Nucleus accumbens (tissue), 56 donors: Measurements from ENCODE around the gene CYBA.

ENCODE experiments used
- DNase-seq, 56 donors: peaks; one replicate each; lab custom pipeline; 2025; lab: John Stamatoyannopoulos, UW

CYBA gene

DNA sequence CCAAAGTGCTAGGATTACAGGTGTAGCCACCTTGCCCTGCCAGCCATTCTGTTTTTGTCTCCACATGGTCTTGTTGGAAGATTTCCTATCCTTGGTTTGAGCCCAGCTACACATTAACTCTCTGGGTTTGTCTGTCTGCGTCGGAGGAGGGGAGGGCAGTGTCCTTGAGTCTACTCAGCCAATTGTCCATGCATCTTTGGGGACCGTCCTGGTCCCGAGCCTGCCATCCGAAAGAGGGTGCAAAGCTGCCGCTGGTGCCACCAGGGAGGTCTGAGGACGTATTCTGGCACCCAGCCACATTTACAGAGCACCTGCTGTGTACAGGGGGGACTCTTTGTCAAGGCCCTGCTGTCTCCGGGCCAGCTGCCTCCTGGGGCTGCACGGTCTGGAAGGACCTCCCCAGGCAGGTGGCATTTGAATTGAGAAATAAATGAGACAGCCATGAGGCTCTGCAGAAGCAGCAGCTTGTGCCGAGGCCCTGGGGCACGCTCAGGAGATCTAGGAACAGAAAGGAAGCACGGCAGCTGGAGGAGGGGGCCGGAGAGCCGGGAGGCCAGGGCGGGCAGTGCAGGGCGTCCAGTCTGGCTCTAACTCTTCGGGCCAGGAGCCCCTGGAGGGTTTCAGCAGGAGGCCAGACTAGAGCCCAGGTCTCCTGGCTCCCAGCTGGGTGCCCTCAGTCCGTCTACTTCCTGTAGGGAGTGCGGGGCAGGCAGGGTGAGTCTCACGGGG, 1.5 kb downstream of the CYBA start:
- DNase-seq, result no peak

DNA sequence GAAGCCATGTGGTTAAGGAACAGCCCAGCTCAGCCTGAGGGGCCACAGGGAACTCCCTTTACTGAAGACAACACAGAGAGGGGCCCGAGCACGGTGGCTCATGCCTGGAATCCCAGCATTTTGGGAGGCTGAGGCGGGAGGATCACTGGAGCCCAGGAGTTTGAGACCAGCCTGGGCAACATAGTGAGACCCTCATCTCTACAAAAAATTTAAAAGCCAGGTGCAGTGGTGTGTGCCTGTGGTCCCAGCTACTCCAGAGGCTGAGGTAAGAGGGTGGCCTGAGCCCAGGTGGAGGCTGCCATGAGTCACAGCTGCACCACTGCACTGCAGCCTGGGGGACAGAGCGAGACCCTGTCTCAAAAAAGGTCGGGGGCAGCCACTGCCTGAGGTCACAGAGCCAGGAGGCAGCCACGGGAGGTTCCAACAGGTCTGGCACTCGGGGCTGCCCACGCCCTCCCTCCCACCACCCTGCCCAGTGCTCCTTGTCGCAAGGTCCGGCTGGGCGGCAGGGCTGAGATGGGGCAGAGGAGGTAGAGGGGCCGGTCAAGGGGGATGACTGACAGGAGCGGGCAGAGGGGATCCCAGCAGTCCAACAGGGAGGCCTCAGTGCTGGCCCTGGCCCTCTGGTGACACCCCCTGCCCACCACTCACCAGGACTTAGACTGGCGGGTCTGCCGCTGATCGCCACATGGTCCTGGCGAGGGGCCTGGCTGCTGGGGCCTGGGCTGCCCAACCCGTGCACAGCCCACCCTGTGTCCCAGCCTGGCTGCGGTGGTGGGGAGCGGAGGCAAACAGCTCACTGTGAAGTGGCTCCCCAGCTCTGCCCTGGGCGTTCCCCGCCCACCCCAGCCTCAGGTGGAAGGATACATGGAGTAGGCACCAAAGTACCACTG, 3.4 kb downstream of the CYBA start:
- DNase-seq, result no peak

GRCh38 chr16:88646345-88647034, 4.4 kb downstream of the CYBA start:
- no peak for DNase-seq

- DNase-seq, result no peak
These were observed 4.9 kb downstream of the CYBA start for GRCh38 chr16:88645941-88646340.

DNA sequence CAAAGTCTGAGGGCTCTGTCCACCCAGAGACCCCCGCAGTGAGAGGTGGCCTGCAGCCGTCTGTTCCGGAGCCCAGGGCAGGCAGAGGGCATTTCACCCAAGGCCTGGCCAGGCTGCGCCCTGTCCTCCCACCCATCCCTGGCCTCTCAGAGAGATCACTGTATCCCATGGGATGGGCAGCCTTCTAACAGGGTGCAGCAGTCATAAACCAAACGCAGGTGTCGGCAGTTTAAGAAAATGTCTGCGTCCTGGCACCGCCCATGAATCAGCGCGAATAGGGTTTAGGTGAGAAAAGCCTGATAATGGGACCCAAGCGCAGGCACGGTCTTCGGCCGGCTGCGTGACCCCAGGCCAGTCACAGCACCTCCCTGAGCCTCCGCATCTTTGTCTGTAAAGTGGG, 5.4 kb downstream of the CYBA start:
- DNase-seq, result no peak

- DNase-seq, result no peak
These were observed 7.3 kb downstream of the CYBA start for GRCh38 chr16:88643644-88643932.

DNA sequence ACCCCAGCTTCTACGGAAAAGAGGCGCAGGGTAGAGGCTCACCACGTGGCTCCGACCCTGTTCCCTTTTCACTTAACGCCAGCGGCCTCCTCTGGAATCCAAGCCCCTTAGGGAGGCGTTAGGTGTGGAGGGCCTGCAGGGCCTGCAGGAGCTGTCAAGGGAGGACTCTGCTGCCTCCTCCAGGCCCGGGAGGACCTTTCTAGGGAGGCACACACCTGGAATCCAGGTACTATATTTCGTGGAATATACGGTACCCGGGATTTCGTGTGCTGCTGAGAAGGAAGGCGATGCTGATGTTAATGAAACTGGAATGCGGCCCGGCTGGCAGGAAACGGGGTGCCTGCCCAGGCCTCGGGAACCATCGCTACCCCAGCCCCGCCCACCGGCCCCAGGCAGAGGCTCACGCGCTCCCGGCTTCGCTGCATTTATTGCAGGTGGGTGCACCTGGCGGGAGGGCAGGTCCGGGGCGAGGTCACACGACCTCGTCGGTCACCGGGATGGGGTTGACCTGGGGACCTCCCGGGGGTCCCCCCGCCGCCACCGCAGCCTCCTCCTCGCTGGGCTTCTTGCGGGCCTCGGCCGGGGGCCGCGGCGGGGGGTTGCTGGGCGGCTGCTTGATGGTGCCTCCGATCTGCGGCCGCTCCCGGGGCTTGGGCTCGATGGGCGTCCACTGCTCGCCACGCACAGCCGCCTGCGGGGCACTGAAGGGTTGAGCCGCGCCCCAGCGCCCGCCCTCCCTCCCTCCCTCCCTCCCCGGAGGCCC, 7.8 kb downstream of the CYBA start:
- no peak for DNase-seq

DNA sequence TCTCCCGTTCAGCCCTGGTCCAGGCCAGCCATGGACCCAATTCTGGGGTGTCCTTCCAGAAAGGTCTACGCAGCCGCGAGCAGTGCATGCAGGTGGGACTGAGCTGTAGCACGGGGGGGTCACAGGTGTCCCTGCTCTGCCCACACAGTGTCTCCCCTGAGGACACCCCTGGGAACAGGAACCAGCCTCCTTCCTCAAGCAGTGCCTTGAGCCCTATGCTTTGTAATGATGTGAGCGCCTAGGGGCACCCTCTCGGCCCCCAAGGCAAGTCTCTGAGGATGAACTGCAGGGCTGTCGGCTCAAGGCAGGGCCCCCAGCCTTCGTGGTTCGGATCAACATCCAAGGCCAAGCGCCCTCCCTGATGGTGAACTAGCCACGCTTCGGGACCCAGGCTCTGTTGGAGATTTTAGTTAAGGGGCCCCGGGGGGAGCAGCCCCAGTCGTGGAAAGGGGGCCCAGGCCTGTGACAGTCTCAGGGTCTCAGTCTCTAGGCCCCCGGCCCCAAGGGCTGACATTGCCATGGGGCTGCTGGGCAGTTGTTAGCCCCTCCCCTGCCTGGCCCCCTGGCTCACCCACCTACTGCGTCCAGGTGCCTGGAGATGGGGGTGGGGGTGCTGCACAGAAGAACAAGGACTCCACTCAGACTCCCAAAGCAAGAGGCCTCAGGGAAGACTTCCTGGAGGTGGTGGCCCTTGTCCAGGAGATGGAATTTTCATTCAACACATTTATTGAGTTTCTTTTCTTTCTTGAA, 10.2 kb downstream of the CYBA start:
- DNase-seq, result no peak

DNA sequence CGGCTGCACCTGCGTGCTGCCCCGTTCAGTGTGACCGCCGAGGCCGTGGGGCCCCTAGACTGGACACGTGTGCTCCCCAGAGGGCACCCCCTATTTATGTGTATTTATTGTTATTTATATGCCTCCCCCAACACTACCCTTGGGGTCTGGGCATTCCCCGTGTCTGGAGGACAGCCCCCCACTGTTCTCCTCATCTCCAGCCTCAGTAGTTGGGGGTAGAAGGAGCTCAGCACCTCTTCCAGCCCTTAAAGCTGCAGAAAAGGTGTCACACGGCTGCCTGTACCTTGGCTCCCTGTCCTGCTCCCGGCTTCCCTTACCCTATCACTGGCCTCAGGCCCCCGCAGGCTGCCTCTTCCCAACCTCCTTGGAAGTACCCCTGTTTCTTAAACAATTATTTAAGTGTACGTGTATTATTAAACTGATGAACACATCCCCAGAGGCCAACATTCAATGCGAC, 10.8 kb downstream of the CYBA start:
- no peak for DNase-seq

DNA sequence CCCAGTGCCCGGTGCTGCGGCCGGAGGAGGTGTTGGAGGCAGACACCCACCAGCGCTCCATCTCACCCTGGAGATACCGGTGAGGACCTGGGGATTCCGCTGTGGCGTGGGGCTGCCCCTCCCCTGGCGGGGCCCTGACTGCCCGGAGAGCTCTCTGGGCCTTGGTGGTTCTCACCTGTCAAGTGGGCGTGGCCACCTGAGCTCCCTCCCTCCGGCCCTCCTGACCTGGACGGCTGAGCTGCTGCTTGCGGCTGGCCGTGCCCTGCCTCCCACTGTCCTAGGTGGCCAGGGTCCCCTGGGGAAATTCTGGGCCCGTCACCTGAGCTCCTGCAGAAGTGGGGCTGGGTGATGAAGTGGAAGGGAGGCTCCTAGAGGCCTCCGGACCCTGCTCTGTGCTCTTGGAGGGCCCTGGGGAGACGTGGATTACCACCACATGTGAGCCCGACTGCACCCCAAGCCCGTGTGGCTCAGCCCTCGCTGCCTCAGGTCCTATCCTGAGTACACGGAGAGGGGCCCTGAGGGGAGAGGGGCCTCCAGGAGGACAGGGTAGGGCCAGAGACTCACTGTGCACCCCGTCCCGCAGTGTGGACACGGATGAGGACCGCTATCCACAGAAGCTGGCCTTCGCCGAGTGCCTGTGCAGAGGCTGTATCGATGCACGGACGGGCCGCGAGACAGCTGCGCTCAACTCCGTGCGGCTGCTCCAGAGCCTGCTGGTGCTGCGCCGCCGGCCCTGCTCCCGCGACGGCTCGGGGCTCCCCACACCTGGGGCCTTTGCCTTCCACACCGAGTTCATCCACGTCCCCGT, 11.4 kb downstream of the CYBA start:
- no peak for DNase-seq

GRCh38 chr16:88638323-88639230, 12.3 kb downstream of the CYBA start, which contains the start of gene IL17C:
TSS of gene IL17C (plus strand) at chr16:88638572. CDS start at chr16:88638642, 70 bp downstream.
- DNase-seq, result no peak

DNA sequence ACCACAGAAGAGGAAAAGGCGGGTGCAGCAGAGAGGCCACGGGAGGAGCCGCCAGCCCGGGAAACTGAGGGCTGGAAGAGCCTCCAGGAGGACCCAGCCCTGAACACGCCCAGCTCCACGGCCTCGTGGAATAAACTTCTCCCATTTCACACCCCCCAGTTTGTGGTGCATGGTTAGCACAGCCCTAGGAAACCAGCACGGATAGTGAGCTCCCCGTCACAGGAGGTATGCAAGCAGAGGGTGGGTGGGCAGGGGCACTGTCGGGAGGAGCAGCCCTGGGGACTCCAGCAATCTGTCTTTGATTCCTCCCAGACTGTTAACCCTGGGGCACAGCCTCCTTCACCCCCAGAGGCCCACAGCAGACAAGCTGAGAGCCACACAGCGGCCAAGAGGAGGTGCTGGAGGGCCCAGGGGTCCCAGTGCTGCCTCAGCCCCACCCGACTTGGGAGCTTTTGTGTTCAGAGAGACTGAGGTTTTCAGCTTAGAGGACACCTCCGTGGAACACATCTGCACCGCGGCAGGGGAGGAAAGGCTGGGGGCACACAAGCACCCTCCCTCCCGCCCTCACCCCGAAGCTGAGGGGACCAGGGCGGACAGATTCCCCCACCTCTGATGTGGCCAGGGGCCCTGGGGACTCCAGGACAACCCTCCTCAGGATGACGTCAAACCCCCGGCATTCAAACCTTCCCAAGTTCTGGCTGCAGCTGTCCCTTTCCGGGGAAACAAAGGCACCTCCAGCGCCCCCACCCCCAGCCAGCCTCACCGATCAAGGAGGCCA, 14.2 kb downstream of the CYBA start:
- DNase-seq, result no peak

- DNase-seq, result no peak
These were observed 15.1 kb downstream of the CYBA start for GRCh38 chr16:88635671-88636319.

DNA sequence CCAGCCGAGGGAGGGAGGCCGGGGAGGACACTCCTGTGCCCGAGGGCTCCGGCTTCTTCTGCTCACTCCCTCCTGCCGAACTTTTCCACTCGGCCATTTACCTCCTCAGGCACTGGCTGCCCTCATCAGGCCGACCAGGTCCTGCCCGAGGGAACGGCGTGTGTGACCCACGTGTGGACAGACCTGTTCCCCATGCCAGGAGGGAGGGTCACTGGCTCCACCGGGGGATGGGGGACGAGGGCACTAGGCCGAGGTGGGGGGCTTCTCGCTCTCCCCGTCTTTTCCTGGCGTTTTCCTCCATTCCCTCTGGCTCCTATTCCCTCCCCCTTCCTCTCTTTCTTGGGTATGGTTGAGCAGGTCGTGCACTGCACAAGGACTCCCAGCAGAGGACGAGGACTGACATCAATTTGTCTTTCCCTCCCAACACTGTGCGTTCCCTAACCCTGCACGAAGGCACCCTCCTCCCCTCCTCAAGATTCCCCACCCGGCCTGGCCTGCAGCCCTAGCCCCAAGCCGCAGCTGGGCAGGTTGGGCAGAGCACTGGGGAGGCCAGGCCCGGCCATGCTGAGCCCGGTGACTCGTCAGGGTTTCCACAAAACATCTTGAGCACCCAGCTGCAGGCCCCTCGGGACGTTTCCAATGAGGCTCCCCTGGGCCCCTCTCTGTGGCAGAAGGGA, 15.7 kb downstream of the CYBA start:
- DNase-seq, result no peak

DNA sequence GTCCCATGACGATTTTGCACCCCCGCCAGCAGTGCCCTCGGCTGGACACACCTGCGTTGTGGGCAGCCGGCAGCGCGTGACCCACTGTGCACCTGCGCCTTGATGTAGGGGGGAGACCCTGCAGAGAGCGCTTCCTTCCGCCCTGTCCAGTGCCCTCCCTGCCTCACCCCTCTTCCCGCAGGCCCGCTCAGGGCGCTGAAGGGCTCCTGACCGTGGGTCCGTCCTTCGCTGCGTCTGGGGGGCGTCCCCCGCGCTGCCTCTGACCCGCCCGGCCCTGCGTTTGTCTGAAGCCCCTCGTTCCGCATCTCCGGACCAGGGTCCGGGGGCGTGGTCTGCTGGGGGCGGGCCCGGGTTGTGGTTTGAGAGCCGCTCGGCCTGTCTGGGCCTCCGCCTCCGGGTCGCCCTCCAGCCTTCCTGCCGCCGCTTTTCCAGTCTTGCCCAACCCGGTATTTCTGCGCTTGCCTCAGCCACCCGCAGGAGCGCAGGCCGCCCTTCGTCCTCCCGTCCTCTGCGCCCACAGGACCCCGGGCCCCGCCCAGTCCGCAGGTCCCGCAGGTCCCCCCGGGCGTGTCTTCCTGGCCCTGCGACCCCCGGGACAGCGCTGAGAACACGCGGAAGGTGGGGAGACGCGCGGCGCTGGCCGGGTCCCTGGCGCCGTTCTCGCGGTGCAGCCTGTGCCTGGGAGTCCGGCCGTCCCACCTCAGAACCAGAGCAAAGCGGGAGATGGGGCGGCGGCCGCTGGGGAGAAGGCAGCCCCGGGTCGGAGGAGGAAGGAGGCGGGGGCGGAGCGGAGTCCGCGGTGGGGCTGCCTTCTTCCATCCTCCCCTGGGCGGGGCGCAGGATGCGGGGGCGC, 16.5 kb downstream of the CYBA start:
- DNase-seq, result no peak
